ENCODE data around the gene STAG3. TPM values are rescaled to one million over a fixed set of nuclear protein-coding genes. Genes with fewer than 3 reads are reported as not detected.
"Not testable (repeated sequence)": the region's sequence is repeated elsewhere in the genome, so short reads cannot be mapped to it uniquely, and the experiment has no call there.

Gene STAG3
- total RNA-seq, 1 experiment from 2014 or later = 0.23 TPM

DNA sequence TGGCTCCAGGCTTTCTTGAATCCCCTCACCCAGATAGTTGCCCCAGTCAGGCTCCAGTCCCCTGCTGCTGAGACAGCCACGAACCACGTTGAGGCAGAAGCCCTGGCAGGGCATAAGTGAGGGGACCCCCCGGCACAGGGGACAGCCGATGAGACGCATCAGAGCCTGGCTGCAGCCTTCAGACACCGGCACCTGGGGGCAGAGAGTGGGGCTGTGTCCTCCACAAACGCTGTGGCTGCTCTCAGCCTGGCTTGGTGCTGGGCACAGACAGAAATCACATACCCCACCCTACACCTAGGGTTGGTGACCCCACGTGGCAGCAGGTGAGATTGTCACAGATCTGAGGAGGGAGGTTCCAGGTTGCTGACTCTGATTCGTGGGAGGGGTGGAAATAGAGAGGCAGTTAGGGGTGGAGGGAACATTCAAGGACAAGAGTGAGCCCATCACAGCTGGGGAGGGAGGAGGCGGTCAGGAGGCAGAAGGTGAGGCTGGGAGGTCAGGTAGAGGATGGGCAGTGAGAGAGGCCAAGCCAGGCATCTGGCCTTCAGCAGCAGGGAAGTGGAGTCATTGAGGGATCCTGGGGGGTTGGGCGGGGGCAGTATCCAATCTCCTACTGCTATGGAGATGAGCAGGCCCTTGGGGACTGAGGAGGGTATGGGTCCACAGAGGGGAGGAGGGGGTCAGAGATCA lies 3.8 kb upstream of the STAG3 start:
- DNase-seq (ENCODE audit: low read depth) = no peak

DNA sequence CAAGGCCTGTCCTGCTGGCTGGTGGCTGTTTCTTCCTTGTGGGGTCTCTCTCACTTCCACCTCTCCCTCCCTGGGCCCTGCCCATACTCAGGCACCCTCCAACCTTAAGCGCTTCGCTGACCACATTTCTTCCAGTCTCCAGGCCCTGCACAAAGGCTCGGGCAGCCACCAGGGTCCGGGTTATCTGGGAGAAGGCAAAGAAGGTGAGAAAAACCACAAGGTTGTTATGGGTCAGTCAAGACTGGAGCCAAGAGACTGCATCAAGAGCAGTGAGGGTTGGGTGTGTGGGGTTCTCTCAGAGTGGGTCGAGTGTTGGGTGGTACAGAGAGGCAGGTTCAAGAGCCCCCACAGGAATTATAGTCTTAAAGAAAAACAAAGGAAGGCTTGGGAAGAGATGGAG lies 3.1 kb upstream of the STAG3 start:
- DNase-seq (ENCODE audit: low read depth) = no peak

GRCh38 chr7:100175296-100175935 lies 2.3 kb upstream of the STAG3 start:
- DNase-seq (ENCODE audit: low read depth) = no peak

GRCh38 chr7:100176096-100177044 lies 1.3 kb upstream of the STAG3 start:
- no peak for DNase-seq (ENCODE audit: low read depth)

GRCh38 chr7:100180084-100180483 lies 2.4 kb downstream of the STAG3 start:
- not testable (repeated sequence) for DNase-seq (ENCODE audit: low read depth)

DNA sequence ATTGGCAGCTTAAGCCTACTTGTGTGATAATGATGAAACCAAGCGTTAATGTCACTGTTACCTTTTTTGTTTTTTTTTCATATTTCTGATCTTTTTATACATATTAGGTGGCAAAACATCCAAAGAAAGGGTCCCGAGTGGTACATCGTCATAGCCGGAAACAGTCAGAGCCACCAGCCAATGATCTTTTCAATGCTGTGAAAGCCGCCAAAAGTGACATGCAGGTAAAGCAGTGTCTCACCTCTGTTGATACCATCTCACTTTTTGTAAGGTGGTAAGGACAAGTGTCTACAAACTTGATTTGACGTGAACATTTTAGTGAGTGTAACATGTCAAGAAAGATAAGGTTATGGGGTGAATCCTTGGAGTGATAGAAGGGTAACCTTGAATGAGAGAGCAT lies 4.9 kb downstream of the STAG3 start:
- not testable (repeated sequence) for DNase-seq (ENCODE audit: low read depth)

GRCh38 chr7:100183090-100183489 lies 5.4 kb downstream of the STAG3 start:
- DNase-seq (ENCODE audit: low read depth) = not testable (repeated sequence)

GRCh38 chr7:100185726-100186125 lies 8.0 kb downstream of the STAG3 start:
- DNase-seq (ENCODE audit: low read depth) = no peak

GRCh38 chr7:100189061-100189460 lies 11.3 kb downstream of the STAG3 start:
- no peak for DNase-seq (ENCODE audit: low read depth)

- DNase-seq (ENCODE audit: low read depth) = peak; percentile 33
These were observed 12.5 kb downstream of the STAG3 start for GRCh38 chr7:100190048-100190711.

DNA sequence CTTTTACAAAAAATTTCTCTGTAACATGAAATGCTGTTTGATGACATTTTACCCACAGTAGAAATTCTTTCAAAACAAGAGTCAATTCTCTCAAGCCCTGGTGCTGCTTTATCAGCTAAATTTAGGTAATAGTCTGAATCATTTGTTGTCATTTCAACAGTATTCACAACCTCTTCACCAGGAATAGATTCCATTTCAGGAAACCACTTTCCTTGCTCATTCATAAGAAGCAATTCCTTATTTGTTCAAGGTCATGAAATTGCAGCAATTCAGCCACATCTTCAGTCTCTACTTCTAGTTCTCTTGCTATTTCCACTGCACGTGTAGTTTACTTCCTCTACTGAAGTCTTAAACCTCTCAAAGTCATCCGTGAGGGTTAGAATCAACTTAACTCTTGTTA lies 14.1 kb downstream of the STAG3 start:
- DNase-seq (ENCODE audit: low read depth) = peak; percentile 17

DNA sequence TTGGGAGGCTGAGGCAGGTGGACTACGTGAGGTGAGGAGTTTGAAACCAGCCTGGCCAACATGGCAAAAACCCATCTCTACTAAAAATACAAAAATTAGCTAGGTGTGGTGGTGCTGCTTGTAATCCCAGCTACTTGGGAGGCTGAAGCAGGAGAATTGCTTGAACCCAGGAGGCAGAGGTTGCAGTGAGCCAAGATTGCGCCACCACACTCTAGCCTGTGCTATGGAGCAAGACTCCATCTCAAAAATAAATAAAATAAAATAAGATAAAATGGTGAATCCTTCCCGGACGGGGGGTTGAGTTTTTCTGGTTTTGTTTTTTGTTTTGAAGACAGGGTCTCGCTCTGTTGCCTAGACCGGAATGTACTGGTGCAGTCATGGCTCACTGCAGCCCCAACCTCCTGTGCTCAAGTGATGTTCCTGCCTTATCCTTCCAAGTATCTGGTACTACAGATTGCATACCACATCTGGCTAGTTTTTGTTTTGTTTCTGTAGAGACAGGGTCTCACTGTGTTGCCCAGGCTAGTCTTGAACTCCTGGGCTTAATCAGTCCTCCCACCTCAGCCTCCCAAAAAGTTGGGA lies 14.7 kb downstream of the STAG3 start:
- not testable (repeated sequence) for DNase-seq (ENCODE audit: low read depth)

DNA sequence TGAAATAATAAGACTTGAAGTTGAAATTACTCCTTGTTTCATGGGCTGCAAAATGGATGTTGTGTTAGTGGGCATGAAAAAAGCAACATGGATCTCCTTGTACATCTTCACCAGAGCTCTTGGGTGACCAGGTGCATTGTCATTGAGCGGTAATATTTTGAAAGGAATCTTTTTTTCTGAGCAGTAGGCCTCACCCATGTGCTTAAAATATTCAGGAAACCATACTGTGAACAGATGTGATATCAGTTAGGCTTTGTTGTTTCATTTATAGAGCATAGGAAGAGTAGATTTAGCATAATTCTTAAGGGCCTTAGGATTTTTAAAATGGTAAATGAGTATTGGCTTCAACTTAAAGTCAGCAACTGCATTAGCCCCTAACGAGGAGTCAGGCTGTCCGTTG lies 15.3 kb downstream of the STAG3 start:
- DNase-seq (ENCODE audit: low read depth) = no peak

DNA sequence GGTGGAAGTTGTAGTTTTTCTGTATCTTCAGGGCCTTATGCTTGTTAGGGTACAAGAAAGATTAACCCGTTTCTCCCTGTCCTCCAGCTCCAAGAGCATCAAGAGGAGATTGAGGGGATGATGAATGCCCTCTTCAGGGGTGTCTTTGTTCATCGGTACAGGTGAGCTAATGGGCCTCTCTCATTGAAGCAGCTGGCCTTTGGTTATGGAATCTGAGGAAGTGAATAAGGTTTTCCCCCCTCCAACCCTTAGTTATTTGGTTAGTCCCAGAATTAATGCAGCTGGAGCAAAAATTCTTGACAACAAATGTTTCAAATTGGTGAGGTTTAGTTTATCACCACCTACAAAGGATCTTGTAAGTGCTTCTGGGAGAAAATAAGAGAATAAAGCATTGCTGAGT lies 17.5 kb downstream of the STAG3 start:
- no peak for DNase-seq (ENCODE audit: low read depth)

DNA sequence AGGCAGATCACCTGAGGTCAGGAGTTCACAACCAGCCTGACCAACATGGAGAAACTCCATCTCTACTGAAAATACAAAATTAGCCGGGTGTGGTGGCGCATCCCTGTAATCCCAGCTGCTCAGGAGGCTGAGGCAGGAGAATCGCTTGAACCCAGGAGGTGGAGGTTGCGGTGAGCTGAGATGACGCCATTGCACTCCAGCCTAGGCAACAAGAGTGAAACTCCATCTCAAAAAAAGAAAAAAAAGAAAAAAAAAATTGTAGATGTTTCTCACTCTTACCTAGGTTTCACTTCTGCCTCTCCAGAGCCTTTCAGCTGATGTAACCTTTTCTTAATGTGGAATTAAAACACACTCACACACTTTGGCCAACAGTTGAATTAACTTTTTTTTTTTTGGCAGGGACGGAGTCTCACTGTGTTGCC lies 18.2 kb downstream of the STAG3 start:
- not testable (repeated sequence) for DNase-seq (ENCODE audit: low read depth)

DNA sequence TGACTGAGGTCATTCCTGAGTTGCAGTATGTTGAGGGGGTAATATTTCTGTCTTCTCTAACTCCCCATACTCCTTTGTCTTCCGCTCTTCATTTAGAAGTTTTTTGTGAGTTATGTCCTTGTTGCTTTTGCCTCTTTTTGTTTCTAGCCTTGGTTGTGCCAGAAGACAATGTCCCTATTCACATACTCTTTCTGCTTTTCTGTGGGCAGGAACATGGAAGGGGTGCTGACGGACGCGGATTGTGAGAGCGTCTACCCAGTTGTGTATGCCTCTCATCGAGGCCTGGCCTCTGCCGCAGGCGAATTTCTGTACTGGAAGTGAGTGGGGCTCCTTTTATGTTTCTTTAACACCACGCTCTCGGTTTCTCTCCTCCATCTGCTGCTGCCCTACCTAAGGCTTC lies 20.5 kb downstream of the STAG3 start:
- DNase-seq (ENCODE audit: low read depth) = no peak

- no peak for DNase-seq (ENCODE audit: low read depth)
These were observed 23.0 kb downstream of the STAG3 start for GRCh38 chr7:100200693-100201092.

GRCh38 chr7:100204454-100204853 lies 26.7 kb downstream of the STAG3 start:
- no peak for DNase-seq (ENCODE audit: low read depth)

DNA sequence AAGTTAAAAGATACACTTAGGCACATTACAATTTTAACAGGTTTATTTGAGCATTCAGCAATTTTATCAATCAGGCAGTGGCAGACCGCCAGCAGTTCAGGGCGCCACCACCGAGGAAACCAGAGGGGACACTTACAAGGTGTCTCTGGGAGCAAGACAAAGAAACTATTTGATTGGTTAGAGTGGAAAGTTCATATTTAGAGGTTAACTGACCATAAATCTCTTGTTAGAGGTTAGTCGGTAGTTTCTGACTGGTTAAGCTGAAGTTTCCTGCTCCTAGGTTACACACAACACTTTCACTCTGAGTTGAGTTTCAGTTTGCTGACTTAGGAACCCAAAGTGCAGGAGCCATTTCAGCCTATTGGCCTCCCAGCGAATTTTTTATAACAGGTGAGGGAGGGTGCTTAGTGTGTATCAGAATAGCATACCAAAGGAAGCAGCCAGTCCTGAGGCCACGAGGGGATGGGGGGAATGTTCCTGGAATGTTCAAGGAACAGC lies 31.2 kb downstream of the STAG3 start:
- DNase-seq (ENCODE audit: low read depth) = no peak

- no peak for DNase-seq (ENCODE audit: low read depth)
These were observed 31.8 kb downstream of the STAG3 start for GRCh38 chr7:100209493-100209892.

GRCh38 chr7:100210805-100211204 lies 33.1 kb downstream of the STAG3 start:
- DNase-seq (ENCODE audit: low read depth) = no peak
